ENCODE measurements around the gene FOXN3. TPM values are rescaled to one million over a fixed set of nuclear protein-coding genes. Genes with fewer than 3 reads are reported as not detected.

The FOXN3 gene
- polyA plus RNA-seq, 1 donor from 2014 or later: 10.3 TPM

DNA sequence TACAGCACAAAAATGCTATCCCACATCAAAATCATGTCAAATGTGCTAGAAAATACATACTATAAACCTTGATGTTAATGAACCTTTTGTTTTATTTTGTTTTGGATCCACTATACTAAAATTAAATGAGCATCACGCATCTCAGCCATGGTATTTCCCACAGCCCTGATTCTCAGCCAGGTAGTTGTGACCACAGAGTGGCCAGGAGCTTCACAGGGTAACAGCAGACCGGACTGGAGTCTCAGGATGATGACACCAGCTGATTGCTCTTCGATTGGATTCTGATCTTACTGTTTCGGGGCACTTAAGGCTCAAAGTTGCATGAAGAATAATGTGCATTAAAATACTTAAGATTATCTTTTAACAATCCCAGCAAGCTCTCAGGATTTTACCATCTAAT, 134.8 kb downstream of the FOXN3 start:
- no peaks in the 10 kb centered on the region for H3K79me2 ChIP-seq (replicated peaks; ENCODE audit: insufficient read depth, low read length)

DNA sequence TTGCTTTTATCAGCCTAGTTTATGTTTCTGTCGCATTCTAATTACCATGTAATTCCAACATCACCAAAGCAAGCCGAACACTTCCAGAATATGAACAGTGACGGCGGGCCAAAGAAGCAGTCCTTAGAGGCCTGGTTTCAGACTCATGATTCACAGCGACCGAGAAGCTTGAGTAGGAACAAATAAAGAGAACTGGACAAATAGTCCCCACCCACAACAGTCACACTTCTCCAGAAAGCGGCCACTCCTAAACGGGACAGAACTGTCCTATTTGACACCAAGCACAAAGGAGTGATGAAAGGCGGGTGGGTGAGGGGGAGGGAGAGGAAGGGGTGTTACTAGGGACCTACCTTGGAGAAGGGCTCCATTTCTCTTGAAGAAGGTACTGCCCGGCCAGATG, 136.4 kb downstream of the FOXN3 start:
- H3K79me2 ChIP-seq (replicated peaks; ENCODE audit: insufficient read depth, low read length): no peaks in the 10 kb centered on the region
- H4K20me1 ChIP-seq (ENCODE audit: insufficient read depth): no peaks in the 10 kb centered on the region
- H3K36me3 ChIP-seq (ENCODE audit: insufficient read depth, low read length): peaks cover 7% of the 10 kb centered on the region
- no peak overlapping the region for H2AFZ ChIP-seq (ENCODE audit: low read depth, low read length)
- no peak overlapping the region for H3K27ac ChIP-seq (ENCODE audit: low read length)
- H3K4me2 ChIP-seq (ENCODE audit: low read length): no peak overlapping the region
- H3F3A ChIP-seq (ENCODE audit: insufficient read depth, low read length, poor library complexity, severe bottlenecking): no peaks in the 10 kb centered on the region
- TF ChIP-seq POLR2AphosphoS5 (IDR thresholded peaks at IDR 0.05) (no peak), EZH2 (IDR thresholded peaks at IDR 0.05; ENCODE audit: borderline replicate concordance, insufficient read depth, low read length, poor library complexity, severe bottlenecking) (no peak), RAD21 (conservative IDR thresholded peaks at IDR 0.05) (no peak), EP300 (conservative IDR thresholded peaks at IDR 0.05; ENCODE audit: poor library complexity, severe bottlenecking) (no peak), TAF1 (IDR thresholded peaks at IDR 0.05; ENCODE audit: low read depth) (no peak), MXI1 (conservative IDR thresholded peaks at IDR 0.05; ENCODE audit: poor library complexity, severe bottlenecking) (no peak), SMC3 (conservative IDR thresholded peaks at IDR 0.05; ENCODE audit: poor library complexity) (no peak)
- TF ChIP-seq, protein P1, sequence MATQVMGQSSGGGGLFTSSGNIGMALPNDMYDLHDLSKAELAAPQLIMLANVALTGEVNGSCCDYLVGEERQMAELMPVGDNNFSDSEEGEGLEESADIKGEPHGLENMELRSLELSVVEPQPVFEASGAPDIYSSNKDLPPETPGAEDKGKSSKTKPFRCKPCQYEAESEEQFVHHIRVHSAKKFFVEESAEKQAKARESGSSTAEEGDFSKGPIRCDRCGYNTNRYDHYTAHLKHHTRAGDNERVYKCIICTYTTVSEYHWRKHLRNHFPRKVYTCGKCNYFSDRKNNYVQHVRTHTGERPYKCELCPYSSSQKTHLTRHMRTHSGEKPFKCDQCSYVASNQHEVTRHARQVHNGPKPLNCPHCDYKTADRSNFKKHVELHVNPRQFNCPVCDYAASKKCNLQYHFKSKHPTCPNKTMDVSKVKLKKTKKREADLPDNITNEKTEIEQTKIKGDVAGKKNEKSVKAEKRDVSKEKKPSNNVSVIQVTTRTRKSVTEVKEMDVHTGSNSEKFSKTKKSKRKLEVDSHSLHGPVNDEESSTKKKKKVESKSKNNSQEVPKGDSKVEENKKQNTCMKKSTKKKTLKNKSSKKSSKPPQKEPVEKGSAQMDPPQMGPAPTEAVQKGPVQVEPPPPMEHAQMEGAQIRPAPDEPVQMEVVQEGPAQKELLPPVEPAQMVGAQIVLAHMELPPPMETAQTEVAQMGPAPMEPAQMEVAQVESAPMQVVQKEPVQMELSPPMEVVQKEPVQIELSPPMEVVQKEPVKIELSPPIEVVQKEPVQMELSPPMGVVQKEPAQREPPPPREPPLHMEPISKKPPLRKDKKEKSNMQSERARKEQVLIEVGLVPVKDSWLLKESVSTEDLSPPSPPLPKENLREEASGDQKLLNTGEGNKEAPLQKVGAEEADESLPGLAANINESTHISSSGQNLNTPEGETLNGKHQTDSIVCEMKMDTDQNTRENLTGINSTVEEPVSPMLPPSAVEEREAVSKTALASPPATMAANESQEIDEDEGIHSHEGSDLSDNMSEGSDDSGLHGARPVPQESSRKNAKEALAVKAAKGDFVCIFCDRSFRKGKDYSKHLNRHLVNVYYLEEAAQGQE (IDR thresholded peaks at IDR 0.05; ENCODE audit: borderline replicate concordance): no peak
- TF ChIP-seq, protein P2, sequence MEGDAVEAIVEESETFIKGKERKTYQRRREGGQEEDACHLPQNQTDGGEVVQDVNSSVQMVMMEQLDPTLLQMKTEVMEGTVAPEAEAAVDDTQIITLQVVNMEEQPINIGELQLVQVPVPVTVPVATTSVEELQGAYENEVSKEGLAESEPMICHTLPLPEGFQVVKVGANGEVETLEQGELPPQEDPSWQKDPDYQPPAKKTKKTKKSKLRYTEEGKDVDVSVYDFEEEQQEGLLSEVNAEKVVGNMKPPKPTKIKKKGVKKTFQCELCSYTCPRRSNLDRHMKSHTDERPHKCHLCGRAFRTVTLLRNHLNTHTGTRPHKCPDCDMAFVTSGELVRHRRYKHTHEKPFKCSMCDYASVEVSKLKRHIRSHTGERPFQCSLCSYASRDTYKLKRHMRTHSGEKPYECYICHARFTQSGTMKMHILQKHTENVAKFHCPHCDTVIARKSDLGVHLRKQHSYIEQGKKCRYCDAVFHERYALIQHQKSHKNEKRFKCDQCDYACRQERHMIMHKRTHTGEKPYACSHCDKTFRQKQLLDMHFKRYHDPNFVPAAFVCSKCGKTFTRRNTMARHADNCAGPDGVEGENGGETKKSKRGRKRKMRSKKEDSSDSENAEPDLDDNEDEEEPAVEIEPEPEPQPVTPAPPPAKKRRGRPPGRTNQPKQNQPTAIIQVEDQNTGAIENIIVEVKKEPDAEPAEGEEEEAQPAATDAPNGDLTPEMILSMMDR (IDR thresholded peaks at IDR 0.05; ENCODE audit: poor library complexity, severe bottlenecking): no peak
- H3K9me2 ChIP-seq (ENCODE audit: insufficient read depth, low read length): no peaks in the 10 kb centered on the region
- H3K4me3 ChIP-seq (ENCODE audit: low read length): no peak overlapping the region
- no peaks in the 10 kb centered on the region for H3K9me3 ChIP-seq (ENCODE audit: low read length)
- H3K9ac ChIP-seq (ENCODE audit: low read length): no peak overlapping the region
- no peaks in the 10 kb centered on the region for H3K27me3 ChIP-seq (ENCODE audit: insufficient read depth, low read depth, low read length)

More for the DNA sequence above, 134.8 kb downstream of the FOXN3 start:
- Histone ChIP-seq H2AFZ (ENCODE audit: low read depth, low read length) (no peak overlapping the region), H3K9me3 (ENCODE audit: low read length) (no peaks in the 10 kb centered on the region), H4K20me1 (ENCODE audit: insufficient read depth) (no peaks in the 10 kb centered on the region), H3F3A (ENCODE audit: insufficient read depth, low read length, poor library complexity, severe bottlenecking) (no peaks in the 10 kb centered on the region), H3K4me3 (ENCODE audit: low read length) (no peak overlapping the region), H3K27ac (ENCODE audit: low read length) (no peak overlapping the region), H3K27me3 (ENCODE audit: insufficient read depth, low read depth, low read length) (no peaks in the 10 kb centered on the region), H3K4me2 (ENCODE audit: low read length) (no peak overlapping the region), H3K36me3 (ENCODE audit: insufficient read depth, low read length) (peaks cover 7% of the 10 kb centered on the region), H3K9me2 (ENCODE audit: insufficient read depth, low read length) (no peaks in the 10 kb centered on the region), H3K9ac (ENCODE audit: low read length) (no peak overlapping the region)
- TF ChIP-seq POLR2AphosphoS5 (IDR thresholded peaks at IDR 0.05) (no peak), EZH2 (IDR thresholded peaks at IDR 0.05; ENCODE audit: borderline replicate concordance, insufficient read depth, low read length, poor library complexity, severe bottlenecking) (no peak), MXI1 (conservative IDR thresholded peaks at IDR 0.05; ENCODE audit: poor library complexity, severe bottlenecking) (no peak), SMC3 (conservative IDR thresholded peaks at IDR 0.05; ENCODE audit: poor library complexity) (no peak), RAD21 (conservative IDR thresholded peaks at IDR 0.05) (no peak), TAF1 (IDR thresholded peaks at IDR 0.05; ENCODE audit: low read depth) (no peak), EP300 (conservative IDR thresholded peaks at IDR 0.05; ENCODE audit: poor library complexity, severe bottlenecking) (no peak)
- TF ChIP-seq, protein P2 (IDR thresholded peaks at IDR 0.05; ENCODE audit: poor library complexity, severe bottlenecking): no peak
- TF ChIP-seq, protein P1 (IDR thresholded peaks at IDR 0.05; ENCODE audit: borderline replicate concordance): no peak

All from neural cell (in vitro differentiated cells).